SU-DHL-6 (cell line): ENCODE measurements around the gene MKX.

Experiments
- CTCF ChIP-seq: fragments of 200-600 bp; sonication (generic); IDR thresholded peaks from one replicate; pipeline ENCODE4 v1.5.1; 2017; ENCODE audit warnings: antibody characterized with exemption, mild to moderate bottlenecking, low read length, moderate library complexity; ENCODE audit not compliant: insufficient read depth, poor library complexity, severe bottlenecking
- EZH2phosphoT487 ChIP-seq: fragments of 200-600 bp; sonication (generic), shearing (Covaris generic); conservative IDR thresholded peaks from 2 replicates; pipeline ENCODE4 v1.6.1; 2018; ENCODE audit warnings: mild to moderate bottlenecking, antibody characterized with exemption, low read length, moderate library complexity, mixed read lengths

GRCh38 chr10:27643301-27643700, 102.3 kb downstream of the MKX start:
- no peak for TF ChIP-seq CTCF
- no peak for TF ChIP-seq EZH2phosphoT487
